Activated T-helper 2 cell treated with anti-CD3 and anti-CD28 coated beads, Interferon-gamma antibody, Interleukin-2, Interleukin-4, amounts not matched to agents 10 μg/mL and 5 μg/mL and 100 μg/mL, durations not matched to agents 14 hours and 24 hours and 36 hours (primary cell): ENCODE results near the gene MYOCD. TPM values are rescaled to one million over a fixed set of nuclear protein-coding genes. Genes with fewer than 3 reads are reported as not detected.

Experiments
- DNase-seq: peaks from one replicate; pipeline ENCODE4 v3.0.0; 2021; ENCODE audit warnings: low spot score
- H3K27ac Mint-ChIP-seq: one replicate; pipeline ENCODE4 v1.8.0; 2021; ENCODE audit warnings: mixed read lengths
- H3K27me3 Mint-ChIP-seq: one replicate; pipeline ENCODE4 v1.8.0; 2021; ENCODE audit warnings: low read depth, mixed read lengths
- H3K36me3 Mint-ChIP-seq: one replicate; pipeline ENCODE4 v1.8.0; 2021; ENCODE audit warnings: low read depth, mixed read lengths
- H3K4me1 Mint-ChIP-seq: one replicate; pipeline ENCODE4 v1.8.0; 2021; ENCODE audit warnings: low read depth, mixed read lengths
- H3K4me3 Mint-ChIP-seq: one replicate; pipeline ENCODE4 v1.8.0; 2021; ENCODE audit warnings: low read depth, mild to moderate bottlenecking, moderate library complexity, mixed read lengths
- H3K9me3 Mint-ChIP-seq: one replicate; pipeline ENCODE4 v1.8.0; 2021; ENCODE audit warnings: mixed read lengths
- intact Hi-C: fragments of 100-400 bp; cut with micrococcal nuclease; formaldehyde crosslinking; loops from one replicate; pipeline ENCODE4 v1.15.1; 2023
- total RNA-seq: library from RNA; stranded (reverse); gene quantifications from 2 replicates; pipeline ENCODE4 v1.2.3, GENCODE V29; 2022

The MYOCD gene
- total RNA-seq, 1 donor from 2014 or later: not detected

DNA sequence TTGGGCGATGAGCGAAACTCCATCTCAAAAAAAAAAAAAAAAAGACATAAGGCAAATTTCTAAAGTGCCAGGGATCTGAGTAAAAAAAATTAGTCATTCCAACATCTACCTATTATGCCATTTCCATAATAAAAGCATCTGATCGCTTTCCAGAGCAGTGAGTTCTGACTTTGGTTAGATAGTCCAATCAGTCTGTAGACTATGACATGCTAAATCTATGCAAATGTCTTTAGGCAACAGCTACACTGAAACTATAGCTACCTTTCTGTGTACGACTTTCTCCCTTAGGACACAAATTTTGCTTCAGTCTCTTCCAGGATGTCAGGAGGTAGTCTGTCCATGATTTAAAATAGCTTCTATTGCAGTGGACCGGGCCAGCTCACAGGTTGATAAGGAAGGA lies 64.7 kb downstream of the MYOCD start:
- H3K27me3 Mint-ChIP-seq: no peaks in the 10 kb centered on the region
- no peak overlapping the region for H3K27ac Mint-ChIP-seq
- peaks cover 17% of the 10 kb centered on the region for H3K9me3 Mint-ChIP-seq
- no peak for DNase-seq
- intact Hi-C loops: no loop called here
- H3K4me3 Mint-ChIP-seq: no peak overlapping the region
- H3K36me3 Mint-ChIP-seq: no peaks in the 10 kb centered on the region
- H3K4me1 Mint-ChIP-seq: no peaks in the 10 kb centered on the region

DNA sequence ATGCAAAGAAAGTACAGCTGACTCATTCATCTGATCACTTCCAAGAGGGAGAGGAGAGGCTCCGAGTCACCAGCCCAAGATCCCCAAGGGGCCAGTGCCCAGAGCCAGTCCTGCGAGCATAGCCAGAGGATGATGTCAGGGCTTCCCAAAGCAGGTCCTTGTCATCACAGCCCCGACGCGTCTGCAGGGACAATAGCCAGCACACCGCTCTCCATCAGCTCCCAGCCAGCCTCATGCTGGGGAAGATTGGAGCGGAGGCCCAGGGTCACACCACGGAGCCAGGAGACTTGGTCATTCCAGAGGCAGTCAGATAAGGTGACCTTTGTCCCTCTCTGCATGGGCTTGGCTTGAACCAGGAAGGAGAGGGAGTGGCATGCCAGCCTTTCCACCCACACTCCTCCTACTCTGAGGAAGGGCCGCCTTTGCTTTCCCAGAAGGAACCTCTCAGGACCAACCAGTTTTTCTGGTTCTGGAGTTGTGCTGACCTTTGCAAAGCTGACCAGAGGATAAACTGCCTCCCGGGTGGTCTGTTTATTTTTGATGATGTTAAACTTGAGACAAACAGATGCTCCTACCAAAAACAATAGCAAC lies 65.3 kb downstream of the MYOCD start:
- no peak overlapping the region for H3K4me3 Mint-ChIP-seq
- DNase-seq: no peak
- no peaks in the 10 kb centered on the region for H3K36me3 Mint-ChIP-seq
- H3K9me3 Mint-ChIP-seq: peaks cover 17% of the 10 kb centered on the region
- no peaks in the 10 kb centered on the region for H3K4me1 Mint-ChIP-seq
- intact Hi-C loops: no loop called here
- no peaks in the 10 kb centered on the region for H3K27me3 Mint-ChIP-seq
- no peak overlapping the region for H3K27ac Mint-ChIP-seq

DNA sequence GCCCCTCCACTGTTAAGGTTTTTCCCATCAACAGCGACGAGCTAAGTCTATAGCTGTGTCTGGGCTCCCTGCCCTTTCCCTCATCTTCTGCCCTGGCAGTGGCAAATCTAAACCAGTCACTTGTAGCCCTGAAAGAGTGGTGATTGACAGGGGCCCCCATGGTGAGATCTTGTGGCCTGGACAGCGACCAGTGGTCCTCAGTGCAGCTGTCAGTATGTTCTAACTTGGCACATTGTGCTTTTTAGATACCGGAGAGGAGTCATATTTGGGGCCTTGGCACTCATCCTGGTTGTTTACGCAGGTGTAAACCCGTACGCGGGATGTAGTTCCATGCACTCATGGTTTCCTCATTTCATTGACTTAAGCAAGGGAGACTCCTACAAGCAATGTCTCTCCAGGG lies 66.1 kb downstream of the MYOCD start:
- Mint-ChIP-seq H3K27ac (no peak overlapping the region), H3K4me1 (no peaks in the 10 kb centered on the region), H3K27me3 (no peaks in the 10 kb centered on the region), H3K36me3 (no peaks in the 10 kb centered on the region), H3K9me3 (peaks cover 17% of the 10 kb centered on the region), H3K4me3 (no peak overlapping the region)
- DNase-seq: no peak
- intact Hi-C loops: no loop called here

DNA sequence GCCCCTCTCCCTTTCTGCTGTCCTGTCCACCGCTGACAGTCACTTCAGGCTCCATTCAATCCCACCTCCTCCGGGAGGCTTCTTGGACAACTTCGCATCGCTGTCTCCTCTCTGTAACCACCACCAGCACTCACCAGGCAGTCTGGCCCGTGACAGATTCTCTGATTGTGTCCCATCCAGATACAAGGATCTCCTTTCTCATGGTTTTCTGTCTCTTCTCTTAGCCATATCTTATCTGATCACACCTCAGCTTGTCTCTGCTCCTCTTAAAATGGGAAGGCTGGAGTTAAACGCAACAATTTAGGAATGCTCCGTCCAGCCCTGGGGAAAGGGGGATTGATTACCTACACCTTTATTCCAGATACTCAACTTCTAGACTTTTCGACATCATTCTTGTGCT lies 66.7 kb downstream of the MYOCD start:
- Mint-ChIP-seq H3K4me3 (no peak overlapping the region), H3K9me3 (peaks cover 17% of the 10 kb centered on the region), H3K27me3 (no peaks in the 10 kb centered on the region), H3K4me1 (no peaks in the 10 kb centered on the region), H3K36me3 (no peaks in the 10 kb centered on the region), H3K27ac (no peak overlapping the region)
- intact Hi-C loops: no loop called here
- no peak for DNase-seq

DNA sequence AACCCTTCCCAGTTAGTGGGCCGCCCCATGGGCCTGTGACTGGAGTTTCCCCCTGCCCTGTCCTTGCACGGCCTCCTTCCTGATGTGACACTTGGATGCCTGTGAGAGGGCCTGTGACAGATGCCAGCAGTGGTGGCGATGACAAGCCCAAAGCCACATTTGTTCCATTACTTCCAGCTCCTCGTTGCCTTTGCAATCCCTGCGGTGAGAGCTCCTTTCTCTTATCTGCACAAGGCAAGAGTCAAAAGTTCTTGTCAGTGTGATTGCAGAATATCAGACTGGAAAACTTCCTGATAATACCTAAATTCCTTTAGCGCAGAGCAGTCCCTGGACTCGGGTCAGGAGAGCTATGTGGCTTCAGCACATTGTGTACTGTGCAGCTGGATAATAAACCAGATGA lies 69.2 kb downstream of the MYOCD start:
- Mint-ChIP-seq H3K4me1 (no peaks in the 10 kb centered on the region), H3K27me3 (no peaks in the 10 kb centered on the region), H3K36me3 (no peaks in the 10 kb centered on the region), H3K27ac (no peak overlapping the region), H3K4me3 (no peak overlapping the region), H3K9me3 (peaks cover 10% of the 10 kb centered on the region)
- intact Hi-C loops: no loop called here
- no peak for DNase-seq

DNA sequence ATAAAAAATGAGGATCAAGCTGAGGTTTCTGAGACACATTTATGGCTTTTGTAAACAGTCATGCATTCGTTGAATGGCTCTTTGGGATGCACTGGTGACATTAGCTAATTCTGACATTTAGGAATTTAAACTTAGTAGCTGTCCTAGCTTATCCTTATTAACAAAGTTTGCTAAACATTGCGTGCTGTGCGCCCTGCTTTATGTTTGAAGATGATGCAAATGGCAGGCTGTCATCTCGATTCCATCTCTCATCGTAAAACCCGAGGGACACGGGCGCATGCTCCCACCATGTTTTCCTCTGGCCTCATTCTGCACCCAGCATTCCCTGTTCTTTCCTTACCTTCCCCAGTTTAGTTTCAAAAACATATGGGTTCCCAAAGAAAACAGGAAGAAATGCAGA lies 69.8 kb downstream of the MYOCD start:
- no peaks in the 10 kb centered on the region for H3K4me1 Mint-ChIP-seq
- intact Hi-C loops: no loop called here
- peaks cover 10% of the 10 kb centered on the region for H3K9me3 Mint-ChIP-seq
- H3K27ac Mint-ChIP-seq: no peak overlapping the region
- no peaks in the 10 kb centered on the region for H3K36me3 Mint-ChIP-seq
- H3K4me3 Mint-ChIP-seq: no peak overlapping the region
- H3K27me3 Mint-ChIP-seq: no peaks in the 10 kb centered on the region
- DNase-seq: no peak

DNA sequence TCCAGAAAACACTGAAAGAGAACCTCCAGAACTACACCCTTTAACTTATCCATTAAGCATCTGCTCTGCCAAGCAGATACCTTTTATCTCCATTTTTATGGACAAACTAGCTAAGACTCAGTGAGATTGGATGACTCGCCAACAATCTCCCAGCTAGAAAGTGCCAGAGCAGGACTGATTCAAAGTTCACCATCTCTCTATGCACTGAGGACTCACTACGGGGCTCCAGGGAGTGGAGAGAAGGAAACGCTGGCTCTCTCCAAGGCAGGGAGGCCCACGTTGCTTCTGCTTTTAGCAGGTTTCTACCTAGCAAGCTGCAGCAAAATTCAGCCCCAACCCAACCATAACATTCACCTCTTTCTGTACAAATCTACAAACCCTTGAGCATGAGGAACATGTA lies 70.8 kb downstream of the MYOCD start:
- Mint-ChIP-seq H3K27me3 (no peaks in the 10 kb centered on the region), H3K36me3 (no peaks in the 10 kb centered on the region), H3K4me3 (no peak overlapping the region), H3K4me1 (no peaks in the 10 kb centered on the region), H3K27ac (no peak overlapping the region), H3K9me3 (peaks cover 10% of the 10 kb centered on the region)
- intact Hi-C loops: no loop called here
- DNase-seq: no peak

DNA sequence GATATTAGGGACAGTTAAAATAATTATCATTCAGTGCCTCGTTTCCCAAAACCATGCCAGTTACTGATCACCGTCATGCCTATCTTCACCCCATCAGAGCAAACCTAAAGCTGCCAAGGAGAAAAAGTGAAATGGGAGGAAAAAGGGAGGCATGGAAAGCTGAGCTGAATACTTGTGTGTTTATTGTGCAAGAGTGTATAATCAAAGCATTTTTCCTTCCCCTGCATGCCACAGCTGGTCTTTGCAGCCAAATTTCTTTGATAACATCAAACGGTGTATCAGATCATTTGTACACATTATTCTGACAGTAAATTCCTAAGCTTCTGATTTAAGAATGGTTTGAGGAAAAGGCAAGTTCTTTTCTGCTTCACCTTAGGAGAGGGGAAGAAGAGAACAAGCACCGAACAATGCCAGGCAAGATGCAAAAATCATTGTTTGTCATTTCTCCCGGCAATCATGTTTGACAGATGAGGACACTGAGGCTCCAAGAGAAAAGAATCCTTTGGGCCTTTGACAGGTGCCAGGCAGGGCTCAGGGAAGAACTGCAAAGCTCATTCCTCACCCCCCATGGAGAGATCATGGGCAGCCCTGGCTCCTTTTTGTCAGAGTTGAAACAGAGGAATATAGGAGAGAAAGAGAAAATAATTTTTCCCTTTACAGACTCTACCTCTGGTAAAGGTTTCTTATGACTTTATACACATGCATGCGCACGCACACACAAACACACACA lies 72.2 kb downstream of the MYOCD start:
- Mint-ChIP-seq H3K27me3 (no peaks in the 10 kb centered on the region), H3K4me1 (no peaks in the 10 kb centered on the region), H3K4me3 (no peak overlapping the region), H3K9me3 (peaks cover 4% of the 10 kb centered on the region), H3K27ac (no peak overlapping the region), H3K36me3 (no peaks in the 10 kb centered on the region)
- DNase-seq: no peak
- intact Hi-C loops: no loop called here

DNA sequence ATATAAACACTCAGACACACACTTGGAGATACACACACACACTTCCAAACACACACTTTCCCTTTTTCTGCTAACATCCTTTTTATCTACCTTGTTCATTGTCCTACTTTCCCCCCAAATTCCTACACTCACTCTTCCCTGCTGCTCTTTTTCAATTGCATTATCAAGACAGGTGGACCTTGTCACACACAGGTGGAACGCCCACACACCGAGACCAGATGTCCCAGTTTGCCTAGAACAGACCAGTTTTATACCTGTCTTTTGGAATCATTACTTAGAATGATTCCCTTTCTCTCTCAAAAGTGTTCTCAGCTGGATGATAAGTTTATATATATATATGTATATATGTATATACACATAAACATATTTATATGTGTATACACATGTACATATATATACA lies 72.9 kb downstream of the MYOCD start:
- H3K4me1 Mint-ChIP-seq: no peaks in the 10 kb centered on the region
- H3K27me3 Mint-ChIP-seq: no peaks in the 10 kb centered on the region
- no peak overlapping the region for H3K4me3 Mint-ChIP-seq
- H3K36me3 Mint-ChIP-seq: no peaks in the 10 kb centered on the region
- DNase-seq: no peak
- intact Hi-C loops: no loop called here
- peaks cover 4% of the 10 kb centered on the region for H3K9me3 Mint-ChIP-seq
- H3K27ac Mint-ChIP-seq: no peak overlapping the region

DNA sequence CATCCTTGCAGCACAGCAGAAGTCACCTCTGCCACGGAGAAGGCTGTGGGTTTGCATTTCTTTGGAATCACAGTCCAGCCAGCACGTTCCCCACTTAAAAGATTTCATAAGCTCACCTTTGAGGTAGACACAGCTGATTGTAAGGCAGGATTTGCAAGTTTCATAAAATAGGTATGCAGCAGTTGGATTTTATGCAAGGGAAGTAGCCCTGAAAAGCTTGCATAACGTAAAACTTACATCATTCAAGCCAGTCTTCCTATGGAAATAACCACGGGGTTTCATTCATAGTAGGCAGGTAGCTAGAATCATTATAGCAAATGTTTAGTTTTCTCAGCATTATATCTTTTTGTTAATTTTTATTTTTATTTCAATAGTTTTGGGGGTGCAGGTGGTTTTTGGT lies 73.8 kb downstream of the MYOCD start:
- no peak for DNase-seq
- Mint-ChIP-seq H3K27me3 (no peaks in the 10 kb centered on the region), H3K4me3 (no peak overlapping the region), H3K36me3 (no peaks in the 10 kb centered on the region), H3K9me3 (no peaks in the 10 kb centered on the region), H3K4me1 (no peaks in the 10 kb centered on the region), H3K27ac (no peak overlapping the region)
- intact Hi-C loops: no loop called here

DNA sequence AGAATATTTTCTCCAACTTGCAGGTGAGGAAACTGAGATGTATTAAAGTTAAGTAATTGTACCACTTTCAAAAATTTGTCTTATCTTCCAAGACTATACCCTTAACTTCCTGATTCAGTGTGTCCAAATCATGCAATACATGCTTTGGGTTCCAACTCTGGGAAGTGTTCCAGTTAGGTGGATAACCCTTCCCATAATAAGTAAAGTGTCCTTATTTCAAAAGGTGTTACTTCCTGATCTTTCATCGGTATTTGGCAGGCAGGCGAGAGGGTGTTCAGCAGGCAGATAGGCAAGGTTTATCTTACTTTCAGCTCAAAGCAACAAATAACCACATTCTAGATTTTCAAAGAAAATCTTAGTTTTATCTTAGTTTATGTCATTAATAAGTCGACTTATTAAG lies 77.4 kb downstream of the MYOCD start:
- Mint-ChIP-seq H3K4me3 (no peak overlapping the region), H3K4me1 (no peaks in the 10 kb centered on the region), H3K27me3 (no peaks in the 10 kb centered on the region), H3K9me3 (no peaks in the 10 kb centered on the region), H3K36me3 (no peaks in the 10 kb centered on the region), H3K27ac (no peak overlapping the region)
- no peak for DNase-seq
- intact Hi-C loops: no loop called here

DNA sequence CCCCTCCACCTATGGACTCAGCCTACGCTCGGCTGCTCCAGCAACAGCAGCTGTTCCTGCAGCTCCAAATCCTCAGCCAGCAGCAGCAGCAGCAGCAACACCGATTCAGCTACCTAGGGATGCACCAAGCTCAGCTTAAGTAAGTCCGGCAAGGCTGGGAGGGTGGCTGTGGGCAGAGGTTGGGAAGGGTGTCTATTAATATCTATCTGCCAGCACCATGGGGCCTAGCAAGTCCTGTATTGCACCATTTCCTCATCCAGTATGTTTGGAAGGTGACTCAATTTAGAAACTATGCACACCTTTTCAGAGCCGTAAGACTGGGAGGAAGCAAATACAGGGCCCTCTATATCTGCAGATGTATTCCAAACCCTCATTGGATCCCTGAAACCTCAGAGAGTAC lies 78.6 kb downstream of the MYOCD start:
- Mint-ChIP-seq H3K27ac (no peak overlapping the region), H3K9me3 (no peaks in the 10 kb centered on the region), H3K4me3 (no peak overlapping the region), H3K36me3 (no peaks in the 10 kb centered on the region), H3K27me3 (no peaks in the 10 kb centered on the region), H3K4me1 (no peaks in the 10 kb centered on the region)
- intact Hi-C loops: no loop called here
- DNase-seq: no peak

DNA sequence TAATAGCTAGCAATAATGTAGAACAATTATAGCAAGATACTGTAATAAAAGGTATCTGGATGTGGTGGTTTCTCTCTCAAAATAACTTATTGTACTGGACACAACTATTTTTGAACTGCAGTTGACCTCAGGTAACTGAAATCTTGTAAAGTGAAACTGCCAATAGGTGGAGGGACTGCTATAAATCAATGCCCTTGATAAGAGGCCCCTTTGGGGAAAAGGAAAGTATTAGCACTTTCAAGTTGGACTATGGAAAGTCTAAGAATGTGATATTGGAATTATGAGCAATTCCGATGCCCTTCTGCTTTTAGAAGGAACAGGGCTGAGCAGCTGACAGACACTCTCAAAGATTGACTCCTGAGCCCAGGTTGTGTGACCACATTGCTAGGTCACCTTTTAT lies 79.1 kb downstream of the MYOCD start:
- H3K36me3 Mint-ChIP-seq: no peaks in the 10 kb centered on the region
- intact Hi-C loops: no loop called here
- H3K27me3 Mint-ChIP-seq: no peaks in the 10 kb centered on the region
- no peak for DNase-seq
- no peaks in the 10 kb centered on the region for H3K4me1 Mint-ChIP-seq
- H3K27ac Mint-ChIP-seq: no peak overlapping the region
- H3K4me3 Mint-ChIP-seq: no peak overlapping the region
- H3K9me3 Mint-ChIP-seq: no peaks in the 10 kb centered on the region

DNA sequence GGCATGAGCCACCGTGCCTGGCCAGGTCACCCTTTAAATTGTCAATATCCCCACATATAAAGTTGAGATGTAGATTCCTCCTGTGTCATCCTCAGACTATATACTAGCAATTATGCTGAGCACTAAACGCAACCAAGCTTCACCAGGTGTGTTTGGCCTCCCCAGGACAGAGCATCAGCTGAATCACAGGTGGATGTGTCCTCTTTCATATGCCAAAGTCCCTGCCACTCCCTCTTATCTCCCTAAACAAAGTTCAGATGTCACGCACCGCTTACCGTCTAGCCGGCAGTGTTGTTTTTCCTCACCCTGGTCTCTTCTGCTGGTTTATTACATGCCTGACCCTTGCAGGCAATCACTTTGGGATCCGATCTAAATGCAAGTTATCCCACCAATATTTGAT lies 79.8 kb downstream of the MYOCD start:
- no peaks in the 10 kb centered on the region for H3K27me3 Mint-ChIP-seq
- no peaks in the 10 kb centered on the region for H3K9me3 Mint-ChIP-seq
- H3K27ac Mint-ChIP-seq: no peak overlapping the region
- H3K4me3 Mint-ChIP-seq: no peak overlapping the region
- DNase-seq: no peak
- H3K4me1 Mint-ChIP-seq: no peaks in the 10 kb centered on the region
- intact Hi-C loops: no loop called here
- H3K36me3 Mint-ChIP-seq: no peaks in the 10 kb centered on the region
